ENCODE measurements around the gene FRZB.
"Not testable (repeated sequence)": the region's sequence is repeated elsewhere in the genome, so short reads cannot be mapped to it uniquely, and the experiment has no call there.

Gene FRZB

DNA sequence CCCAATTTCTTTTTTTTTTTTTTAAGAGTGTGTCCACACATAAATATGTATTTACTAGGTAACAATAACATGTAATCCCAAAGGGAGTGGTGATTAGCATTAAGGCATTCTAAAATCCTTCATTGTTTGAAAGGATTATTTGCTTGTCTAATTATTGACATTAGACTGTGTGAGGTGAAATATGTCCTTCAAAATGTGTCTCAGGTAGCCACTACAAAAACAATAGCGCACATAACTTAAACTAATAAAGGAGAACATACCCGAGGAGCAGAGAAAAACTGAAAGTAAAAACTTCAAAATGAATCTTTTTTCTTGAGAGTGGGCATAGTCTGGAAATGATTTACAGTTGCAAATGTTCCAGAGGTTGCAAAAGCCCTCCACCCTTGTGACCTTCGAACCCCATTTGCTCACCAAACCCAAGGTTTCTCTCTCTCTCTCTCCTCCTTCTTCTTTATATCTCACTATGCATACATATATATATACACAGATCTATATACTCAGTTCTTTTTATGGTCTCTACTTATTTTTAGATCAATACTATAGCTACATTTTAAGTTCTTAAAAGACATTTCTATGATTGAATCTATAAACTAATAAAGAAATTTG lies 24.4 kb upstream of the FRZB start:
- in situ Hi-C loops (cut with HindIII; ENCODE audit: low sequenced_read_pairs): no loop called here

DNA sequence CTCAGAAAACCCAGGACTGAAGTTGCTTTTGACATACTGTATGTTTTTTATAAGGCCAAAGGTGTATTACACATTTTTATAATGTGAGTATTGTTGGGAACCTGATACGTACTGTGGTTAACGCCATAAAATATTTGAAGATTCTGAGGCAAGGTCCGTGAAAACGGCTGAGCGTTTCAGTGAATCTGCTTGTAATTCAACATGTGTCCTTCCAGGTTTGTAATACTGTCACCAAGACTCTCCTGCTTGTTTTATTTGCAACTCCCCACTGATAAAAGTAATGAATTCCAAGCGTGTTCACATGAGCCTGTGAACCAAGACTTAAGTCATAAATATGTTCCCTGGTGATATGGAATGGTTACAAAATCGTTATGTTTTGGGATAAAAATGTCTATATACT lies 23.9 kb upstream of the FRZB start:
- in situ Hi-C loops (cut with HindIII; ENCODE audit: low sequenced_read_pairs): no loop called here

DNA sequence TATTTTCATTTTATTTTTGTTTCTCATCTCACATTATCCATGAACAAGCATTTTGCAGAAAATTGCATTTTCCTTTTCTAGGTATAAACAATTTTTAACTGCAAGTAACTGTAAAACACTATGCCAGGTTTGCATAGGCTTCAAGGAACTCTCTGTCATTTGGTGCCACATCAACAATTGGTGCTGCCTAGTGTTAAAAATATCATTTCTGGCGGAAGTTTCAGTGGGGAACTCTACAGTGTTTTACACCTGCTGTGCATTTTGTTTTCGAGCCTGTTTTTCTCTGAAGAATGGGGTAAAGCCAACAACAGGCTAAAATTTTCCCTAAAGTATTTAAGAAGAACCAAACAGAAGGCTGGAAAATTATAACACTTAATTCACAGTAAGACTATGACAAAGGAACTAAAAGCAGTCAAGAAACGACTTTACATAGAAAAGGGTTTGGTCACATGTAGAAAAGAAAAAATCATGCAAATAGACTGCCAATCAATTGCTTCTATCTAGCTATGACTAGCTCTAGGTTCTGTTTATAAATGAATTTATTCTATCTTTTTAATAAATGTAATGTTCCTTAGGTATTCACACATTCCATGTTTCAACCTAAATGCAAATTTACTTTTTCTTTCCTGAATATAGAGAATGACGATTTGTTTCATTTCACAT lies 21.4 kb upstream of the FRZB start:
- in situ Hi-C loops (cut with HindIII; ENCODE audit: low sequenced_read_pairs): no loop called here

DNA sequence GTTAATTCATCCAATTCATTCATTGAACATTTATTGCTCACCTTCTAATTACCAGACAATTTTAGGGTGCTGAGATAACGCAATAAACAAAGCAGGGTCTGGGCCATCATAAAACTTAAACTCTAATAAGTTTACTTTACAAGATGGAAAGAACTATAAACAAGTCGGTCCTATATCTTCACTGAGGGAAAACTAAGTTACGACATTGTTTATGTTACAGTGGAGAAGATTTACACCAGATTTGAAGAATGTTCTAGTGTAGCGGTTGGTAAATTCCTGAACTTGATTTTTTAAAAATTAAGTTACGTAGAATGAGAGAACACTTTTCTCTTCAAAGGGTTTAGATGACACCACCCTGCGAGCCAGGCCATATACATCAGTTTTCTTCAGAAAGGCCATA lies 20.7 kb upstream of the FRZB start:
- in situ Hi-C loops (cut with HindIII; ENCODE audit: low sequenced_read_pairs): no loop called here

DNA sequence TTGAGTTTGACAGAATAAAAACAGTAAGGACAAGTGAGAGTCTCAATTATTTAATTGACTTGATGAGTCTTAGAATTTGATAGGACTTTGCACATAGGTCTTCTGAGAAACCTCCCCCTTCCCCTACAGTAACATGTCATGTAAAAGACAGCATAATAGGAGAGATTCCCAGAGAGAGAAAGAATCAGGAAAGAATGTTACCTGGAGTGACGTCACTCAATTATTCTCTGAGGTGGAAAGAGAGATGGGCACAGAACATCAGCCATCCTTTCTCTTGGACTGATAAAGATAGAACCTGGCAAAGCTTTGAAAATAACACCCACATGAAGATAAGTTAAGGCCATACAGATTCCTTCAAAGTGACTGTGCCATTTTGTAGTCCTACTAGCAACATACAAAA lies 19.3 kb upstream of the FRZB start:
- in situ Hi-C loops (cut with HindIII; ENCODE audit: low sequenced_read_pairs): no loop called here

DNA sequence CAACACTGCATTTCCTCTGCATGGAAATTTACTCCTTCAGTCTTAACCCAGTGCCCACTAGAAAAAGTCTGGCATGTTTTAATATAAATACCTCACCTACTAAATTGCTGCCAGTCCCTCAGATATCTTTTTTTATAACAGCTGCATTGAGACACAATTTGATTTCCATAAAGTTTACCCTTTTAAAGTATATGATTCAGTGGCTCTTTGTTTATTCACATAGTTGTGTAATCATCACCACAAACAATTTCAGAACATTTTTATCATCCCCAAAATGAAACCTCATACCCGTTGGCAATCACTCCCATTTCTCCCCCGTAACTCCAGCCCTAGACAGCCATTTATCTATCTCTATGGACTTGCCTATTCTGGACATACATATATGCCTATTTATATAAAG lies 17.0 kb upstream of the FRZB start:
- in situ Hi-C loops (cut with HindIII; ENCODE audit: low sequenced_read_pairs): no loop called here

DNA sequence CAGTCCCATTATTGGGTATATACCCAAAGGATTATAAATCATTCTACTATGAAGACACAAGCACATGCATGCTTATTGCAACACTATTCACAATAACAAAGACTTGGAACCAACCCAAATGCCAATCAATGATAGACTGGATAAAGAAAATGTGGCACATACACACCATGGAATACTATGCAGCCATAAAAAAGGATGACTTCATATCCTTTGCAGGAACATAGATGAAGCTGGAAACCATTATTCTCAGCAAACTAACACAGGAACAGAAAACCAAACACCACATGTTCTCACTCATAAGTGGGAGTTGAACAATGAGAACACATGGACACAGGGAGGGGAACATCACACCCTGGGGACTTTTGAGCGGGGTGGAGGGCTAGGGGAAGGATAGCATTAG lies 13.7 kb upstream of the FRZB start:
- in situ Hi-C loops (cut with HindIII; ENCODE audit: low sequenced_read_pairs): not testable (repeated sequence)

DNA sequence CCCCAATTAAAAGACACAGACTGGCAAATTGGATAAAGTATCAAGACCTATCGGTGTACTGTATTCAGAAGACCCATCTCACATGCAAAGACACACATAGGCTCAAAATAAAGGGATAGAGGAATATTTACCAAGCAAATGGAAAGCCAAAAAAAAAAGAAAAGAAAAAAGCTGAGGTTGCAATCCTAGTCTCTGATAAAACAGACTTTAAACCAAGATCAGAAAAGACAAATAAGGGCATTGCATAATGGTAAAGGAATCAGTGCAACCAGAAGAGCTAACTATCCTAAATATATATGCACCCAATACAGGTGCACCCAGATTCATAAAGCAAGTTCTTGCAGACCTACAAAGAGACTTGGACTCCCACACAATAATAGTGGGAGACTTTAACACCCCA lies 10.2 kb upstream of the FRZB start:
- in situ Hi-C loops (cut with HindIII; ENCODE audit: low sequenced_read_pairs): not testable (repeated sequence)

DNA sequence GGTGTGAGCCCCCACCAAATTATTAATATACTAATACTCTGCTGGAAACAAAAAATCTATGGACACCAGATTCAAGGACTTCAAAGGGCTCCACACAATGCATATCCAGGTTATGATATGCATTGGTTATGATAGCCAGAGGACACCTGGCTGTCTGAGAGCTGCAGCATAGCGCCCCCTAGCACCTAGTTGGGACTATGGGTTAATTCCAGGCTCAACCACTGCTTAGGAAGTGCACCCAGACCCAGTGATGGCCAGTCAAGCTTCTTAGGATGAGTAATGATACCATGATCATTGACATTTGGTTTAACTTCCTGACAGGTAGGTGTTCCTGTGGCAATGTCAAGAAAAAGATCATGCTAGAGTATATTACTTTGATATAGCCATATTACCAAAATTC lies 3.8 kb upstream of the FRZB start:
- in situ Hi-C loops (cut with HindIII; ENCODE audit: low sequenced_read_pairs): no loop called here

DNA sequence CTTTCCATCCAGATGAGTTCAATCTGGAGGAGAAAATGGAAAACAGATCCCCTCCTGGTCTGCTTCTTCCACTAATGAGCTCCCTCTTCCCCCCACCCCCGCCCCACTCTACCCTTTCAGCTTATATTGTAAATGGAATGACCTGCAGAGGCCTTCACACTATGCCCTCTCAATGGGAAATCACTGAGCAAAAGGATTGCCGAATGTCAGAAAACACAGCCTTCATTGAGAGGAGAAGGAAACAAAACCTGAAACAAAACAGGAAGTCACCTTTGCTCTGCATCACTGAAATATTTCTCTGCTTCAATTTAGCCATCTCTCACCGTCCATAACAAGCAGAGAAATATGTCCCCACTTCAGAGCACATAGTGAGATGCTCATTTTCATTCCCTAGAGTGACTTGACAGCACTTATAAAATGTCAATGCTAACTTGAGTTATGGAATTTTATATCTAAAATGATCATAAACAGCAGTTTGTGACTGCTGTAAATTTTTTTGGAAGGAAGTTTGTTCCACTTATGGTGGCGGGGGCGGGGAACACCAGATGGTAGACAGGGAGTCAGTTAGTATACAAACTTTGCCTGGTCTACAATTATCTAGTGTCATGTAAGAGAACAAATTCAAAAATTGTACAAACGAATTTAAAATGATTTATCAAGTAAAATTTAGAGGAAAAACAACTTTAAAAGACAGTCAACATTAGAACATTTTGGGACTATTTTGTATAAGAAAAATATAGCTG lies 1.8 kb upstream of the FRZB start:
- in situ Hi-C loops (cut with HindIII; ENCODE audit: low sequenced_read_pairs): no loop called here

DNA sequence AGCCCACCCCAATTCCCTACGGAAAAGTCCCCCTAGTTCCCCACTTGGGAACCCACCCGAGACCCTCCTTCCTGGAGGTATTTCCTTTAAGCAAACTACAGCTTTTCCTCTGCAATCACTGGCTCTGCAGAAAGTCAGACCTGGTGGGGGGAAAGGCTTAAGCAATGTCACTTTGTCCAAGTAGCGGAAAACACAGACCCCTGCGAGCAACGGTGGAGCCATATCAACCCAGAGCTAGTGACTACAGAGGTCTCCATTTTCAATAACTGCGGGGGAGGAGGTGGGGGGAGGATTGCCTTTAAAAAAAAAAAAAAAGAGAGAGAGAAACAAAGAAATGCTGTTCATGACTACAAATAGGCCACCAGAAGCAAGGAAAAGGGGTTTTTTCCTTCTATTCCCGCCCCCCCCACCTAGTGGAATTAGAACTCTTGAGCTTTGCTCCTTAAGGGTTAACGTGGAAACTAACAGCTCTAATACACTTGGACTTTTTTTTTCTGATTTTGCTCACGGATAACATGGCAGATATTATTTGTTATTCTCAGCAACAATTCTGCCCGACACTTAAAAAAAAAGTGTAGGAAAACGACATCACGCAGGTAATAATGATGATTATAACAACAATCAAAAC lies 1.1 kb upstream of the FRZB start:
- in situ Hi-C loops (cut with HindIII; ENCODE audit: low sequenced_read_pairs): no loop called here

DNA sequence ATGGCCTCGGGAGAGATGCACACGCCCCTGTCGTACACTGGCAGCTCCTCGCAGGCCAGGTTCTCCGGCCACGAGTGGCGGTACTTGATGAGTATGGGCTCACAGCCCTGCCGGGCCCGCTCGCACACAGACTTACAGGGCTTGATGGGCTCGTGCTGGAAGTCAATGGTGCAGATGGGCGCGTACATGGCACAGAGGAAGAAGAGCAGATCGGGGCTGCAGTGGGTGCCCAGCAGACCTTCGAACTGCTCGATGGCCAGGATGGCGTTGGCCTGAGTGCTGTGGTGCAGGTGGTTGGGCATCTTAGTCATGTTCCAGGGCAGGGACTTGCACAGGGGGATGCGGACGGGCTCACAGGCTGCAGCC lies 359 bp downstream of the FRZB start:
- in situ Hi-C loops (cut with HindIII; ENCODE audit: low sequenced_read_pairs): no loop called here

DNA sequence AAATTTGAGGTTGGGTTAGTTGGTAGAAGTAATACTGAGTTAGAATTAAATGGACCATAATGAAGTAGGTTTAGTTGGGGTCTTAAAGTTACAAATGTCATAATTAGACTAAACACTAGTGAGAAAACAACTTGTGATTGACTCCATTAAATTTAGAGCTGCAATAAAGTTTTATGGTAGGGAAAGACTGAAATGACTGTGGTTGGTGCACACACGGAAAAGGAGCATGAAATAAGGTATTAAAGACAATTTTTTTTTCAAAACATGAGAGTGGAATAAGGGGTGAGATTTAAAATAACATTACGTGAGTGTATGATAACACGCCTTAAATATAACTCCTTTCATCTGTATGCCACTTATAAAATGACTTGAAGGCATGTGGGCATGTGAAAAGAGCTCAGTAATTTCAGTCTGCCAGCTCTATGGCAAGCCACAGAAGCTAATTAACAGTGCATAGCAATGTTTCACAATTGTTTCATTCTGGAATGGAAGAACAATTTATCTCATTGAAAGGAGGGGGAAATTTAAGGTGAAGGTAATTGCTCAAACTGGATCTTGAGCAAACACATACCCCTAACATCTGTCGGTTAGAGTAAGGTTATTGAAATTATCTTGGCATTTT lies 1.4 kb downstream of the FRZB start:
- in situ Hi-C loops (cut with HindIII; ENCODE audit: low sequenced_read_pairs): no loop called here

DNA sequence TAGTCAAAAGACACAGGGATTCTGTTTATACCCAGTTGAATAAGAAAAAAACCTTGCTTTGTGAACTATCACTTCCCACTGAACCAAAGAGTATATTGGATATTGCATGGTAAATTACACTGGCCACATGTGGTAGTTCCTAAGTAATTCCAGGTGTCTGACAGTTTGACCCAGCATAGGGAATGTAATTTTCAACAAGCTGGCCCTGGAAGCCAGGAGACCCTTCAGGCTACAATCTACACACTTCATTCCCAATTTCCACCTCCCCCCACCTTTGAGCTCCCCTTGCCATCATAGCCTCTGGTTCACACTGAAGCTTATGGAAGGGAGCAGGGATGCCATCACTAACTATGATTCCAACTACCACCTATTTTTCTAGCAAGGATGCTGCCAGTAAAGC lies 2.8 kb downstream of the FRZB start:
- in situ Hi-C loops (cut with HindIII; ENCODE audit: low sequenced_read_pairs): no loop called here

DNA sequence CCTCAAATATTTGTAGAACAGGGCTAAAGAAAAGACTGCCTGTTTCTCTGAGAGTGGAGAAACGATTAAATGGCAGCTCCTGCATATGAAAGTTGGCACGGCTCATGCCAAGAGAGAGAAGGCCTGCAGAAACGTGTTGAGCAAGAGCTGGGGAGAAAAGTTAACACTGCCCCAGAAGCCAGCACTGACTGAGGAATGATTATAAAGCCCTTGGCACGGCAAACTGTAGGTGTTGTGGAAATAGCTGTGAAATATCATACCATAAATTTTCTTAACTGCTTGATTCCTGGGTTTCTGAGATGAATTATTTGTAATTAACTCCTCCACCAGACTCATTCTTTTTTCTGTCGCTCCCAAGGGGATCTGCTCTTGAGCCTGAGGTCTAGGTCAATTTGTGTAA lies 4.3 kb downstream of the FRZB start:
- in situ Hi-C loops (cut with HindIII; ENCODE audit: low sequenced_read_pairs): no loop called here

DNA sequence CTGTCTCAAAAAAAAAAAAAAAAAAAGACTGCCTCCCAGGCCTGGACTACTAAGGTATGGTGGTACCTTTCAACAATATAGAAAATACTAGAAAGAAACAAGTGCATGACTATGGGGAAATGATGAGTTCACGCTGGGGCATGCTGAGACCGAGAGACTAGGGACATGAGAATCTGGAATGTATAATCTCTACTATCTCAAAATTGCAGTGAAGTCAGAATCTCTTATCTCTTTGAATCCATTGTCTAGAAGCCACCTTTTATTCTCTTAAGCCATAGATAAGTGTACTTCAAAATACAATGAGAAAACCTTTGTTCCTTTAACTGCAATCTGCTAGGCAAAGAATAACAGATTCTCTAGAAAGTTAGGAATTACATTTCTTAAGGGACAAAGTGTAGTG lies 5.6 kb downstream of the FRZB start:
- in situ Hi-C loops (cut with HindIII; ENCODE audit: low sequenced_read_pairs): no loop called here

DNA sequence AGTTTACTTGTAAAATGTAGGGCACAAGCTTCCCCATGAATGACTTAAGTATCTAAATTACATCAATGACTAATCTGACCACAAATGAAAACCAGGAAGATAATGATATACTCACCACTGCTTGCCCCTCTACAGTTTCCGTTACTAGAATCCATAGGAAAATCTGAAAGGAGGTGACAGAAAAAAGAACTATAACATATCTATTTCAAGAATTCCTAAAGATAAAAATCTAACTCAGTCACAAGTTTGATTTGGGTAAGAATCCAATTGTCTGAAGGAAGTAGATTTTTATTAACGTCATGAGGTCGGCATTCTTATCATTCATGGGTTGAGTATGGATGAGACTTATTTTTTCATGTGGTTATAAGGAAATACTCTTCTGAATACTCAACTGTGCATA lies 7.8 kb downstream of the FRZB start:
- in situ Hi-C loops (cut with HindIII; ENCODE audit: low sequenced_read_pairs): no loop called here

DNA sequence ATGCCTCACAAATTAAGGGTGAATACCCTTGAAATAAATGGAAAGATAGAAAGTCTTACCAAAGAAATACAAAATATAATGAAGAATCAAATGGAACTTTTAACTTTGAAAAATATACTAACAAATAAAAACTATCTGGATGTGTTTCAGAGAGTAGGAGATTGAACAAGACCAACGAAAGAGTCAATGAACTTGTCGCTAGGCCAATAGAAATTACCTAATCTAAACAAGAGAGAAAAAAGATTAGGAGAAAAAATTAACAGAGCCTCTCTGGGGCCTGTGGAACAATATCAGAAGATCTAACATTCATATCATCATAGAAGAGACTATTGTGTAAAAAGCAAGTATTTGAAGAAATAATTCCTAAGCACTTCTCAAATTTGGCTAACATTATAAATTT lies 11.1 kb downstream of the FRZB start:
- in situ Hi-C loops (cut with HindIII; ENCODE audit: low sequenced_read_pairs): no loop called here

DNA sequence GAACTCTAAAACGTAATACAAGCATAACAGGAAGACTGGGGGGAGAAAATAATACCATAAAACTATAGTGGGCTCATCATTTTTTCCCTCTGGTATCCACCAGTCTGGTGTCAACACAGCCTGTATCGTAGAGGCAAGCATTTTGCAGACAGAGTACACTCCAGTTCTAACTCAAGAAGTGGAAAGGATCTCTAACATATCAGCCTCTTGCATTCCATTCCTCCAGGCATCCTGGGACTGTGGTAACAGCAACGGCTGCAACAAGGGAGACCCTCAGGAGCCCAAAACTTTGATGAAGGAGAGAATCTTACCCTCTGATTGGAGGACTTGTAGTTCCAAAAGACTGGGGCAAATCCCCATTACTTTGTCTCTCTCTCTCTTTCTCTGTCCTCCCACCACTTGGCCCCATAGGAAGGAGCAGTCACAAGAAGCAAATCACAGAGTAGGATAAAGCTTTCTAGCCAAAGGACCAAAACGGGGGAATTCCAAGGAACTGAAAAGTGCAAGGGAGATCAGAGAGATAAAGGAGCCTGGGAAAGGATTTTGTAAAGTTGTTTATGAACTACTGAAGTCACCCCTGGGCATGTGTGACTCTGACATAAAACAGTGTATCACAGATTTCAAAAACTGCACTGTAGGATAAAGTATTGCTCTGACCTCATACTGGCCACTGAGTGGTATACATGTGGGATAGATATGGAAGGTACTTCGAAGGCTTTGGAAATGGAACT lies 11.9 kb downstream of the FRZB start:
- in situ Hi-C loops (cut with HindIII; ENCODE audit: low sequenced_read_pairs): no loop called here

DNA sequence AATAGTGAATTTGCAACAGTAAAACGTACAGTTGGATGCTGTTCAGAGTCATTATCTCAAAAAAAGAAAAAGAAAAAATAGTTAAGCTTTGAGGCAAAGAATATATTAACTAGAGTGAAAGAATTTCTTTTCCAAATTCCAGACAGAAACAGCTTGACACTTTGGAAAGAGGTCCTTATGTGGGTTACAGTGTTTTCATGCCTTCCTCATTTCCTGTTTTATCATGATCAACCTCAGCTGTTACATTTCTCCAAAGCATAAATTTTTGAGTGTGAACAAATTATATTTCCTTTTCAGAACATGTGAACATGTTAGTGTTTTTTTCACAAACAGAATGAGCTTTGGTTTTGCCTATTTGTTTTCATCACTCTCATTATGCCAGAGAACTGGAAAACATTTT lies 13.6 kb downstream of the FRZB start:
- in situ Hi-C loops (cut with HindIII; ENCODE audit: low sequenced_read_pairs): no loop called here

DNA sequence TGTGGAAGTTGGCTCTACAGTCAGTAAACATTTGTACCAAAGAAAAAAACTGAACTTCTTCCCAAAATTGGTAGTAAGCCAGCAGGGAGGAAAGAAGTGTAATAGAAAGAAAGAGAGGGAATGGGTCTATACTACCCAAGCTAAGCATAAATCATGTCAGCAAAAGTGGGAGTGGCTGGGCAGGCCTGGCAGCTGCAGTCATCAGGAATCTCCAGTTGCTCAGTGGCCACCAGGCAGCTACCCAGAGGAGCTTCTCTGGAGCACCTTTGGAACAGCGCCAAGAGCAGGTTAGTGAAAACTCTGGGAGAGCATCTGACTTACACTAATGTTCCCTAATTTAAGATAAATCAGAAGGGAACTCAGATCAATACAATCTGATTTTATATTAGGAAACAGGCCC lies 14.3 kb downstream of the FRZB start:
- in situ Hi-C loops (cut with HindIII; ENCODE audit: low sequenced_read_pairs): no loop called here
